Measurements from ENCODE around the gene KYNU. TPM values are rescaled to one million over a fixed set of nuclear protein-coding genes. Genes with fewer than 3 reads are reported as not detected.
"Not testable (repeated sequence)": the region's sequence is repeated elsewhere in the genome, so short reads cannot be mapped to it uniquely, and the experiment has no call there.

Gene KYNU
- total RNA-seq, 2 donors from 2014 or later, result 1.8 to 2.8 TPM

DNA sequence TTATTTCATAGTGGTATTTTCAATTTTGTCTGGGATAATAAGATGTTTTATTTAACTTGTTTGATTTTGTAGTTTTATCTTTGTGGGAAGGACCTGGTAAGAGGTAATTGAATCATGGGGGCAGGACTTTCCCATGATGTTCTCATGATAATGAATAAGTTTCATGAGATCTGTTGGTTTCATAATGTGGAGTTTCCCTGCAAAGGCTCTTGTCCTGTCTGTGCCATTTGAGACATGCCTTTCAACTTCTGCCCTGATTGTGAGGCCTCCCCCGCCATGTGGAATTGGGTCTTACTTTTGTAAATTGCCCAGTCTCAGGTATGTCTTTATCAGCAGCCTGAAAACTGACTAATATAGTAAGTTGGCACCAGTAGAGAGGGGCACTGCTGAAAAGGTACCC lies 174.0 kb downstream of the KYNU start:
- DNase-seq (no peak), ATAC-seq (no peak)
- H3K9me3 ChIP-seq (ENCODE audit: control insufficient read depth, low read length, poor library complexity, severe bottlenecking), result no peaks in the 10 kb centered on the region
- H3K27me3 Mint-ChIP-seq, result peaks cover 22% of the 10 kb centered on the region
- no peak overlapping the region for H3K27ac Mint-ChIP-seq
- H3K36me3 Mint-ChIP-seq (ENCODE audit: low read depth), result no peaks in the 10 kb centered on the region
- no peaks in the 10 kb centered on the region for H3K4me1 Mint-ChIP-seq
- no peak overlapping the region for H3K4me3 Mint-ChIP-seq

DNA sequence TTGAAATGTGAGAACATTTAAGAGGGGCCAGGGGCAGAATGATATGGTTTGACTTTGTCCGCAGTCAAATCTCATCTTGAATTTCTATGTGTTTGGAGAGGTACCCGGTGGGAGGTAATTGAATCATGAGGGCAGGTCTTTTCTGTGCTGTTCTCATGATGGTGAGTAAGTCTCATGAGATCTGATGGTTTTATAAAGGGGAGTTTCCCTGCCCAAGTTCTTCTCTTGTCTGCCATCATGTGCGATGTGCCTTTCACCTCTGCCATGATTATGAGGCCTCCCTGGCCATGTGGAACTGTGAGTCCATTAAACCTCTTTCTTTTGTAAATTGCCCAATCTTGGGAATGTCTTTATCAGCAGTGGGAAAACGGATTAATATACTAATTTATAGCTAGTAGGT lies 176.0 kb downstream of the KYNU start:
- not testable (repeated sequence) for DNase-seq; H3K9me3 ChIP-seq (ENCODE audit: control insufficient read depth, low read length, poor library complexity, severe bottlenecking); H3K4me3 Mint-ChIP-seq; H3K4me1 Mint-ChIP-seq; H3K36me3 Mint-ChIP-seq (ENCODE audit: low read depth); ATAC-seq; H3K27ac Mint-ChIP-seq
- H3K27me3 Mint-ChIP-seq, result peaks cover 17% of the 10 kb centered on the region

- DNase-seq (no peak), ATAC-seq (no peak)
- H3K9me3 ChIP-seq (ENCODE audit: control insufficient read depth, low read length, poor library complexity, severe bottlenecking), result no peaks in the 10 kb centered on the region
- H3K4me3 Mint-ChIP-seq, result no peak overlapping the region
- H3K27me3 Mint-ChIP-seq, result peaks cover 31% of the 10 kb centered on the region
- H3K4me1 Mint-ChIP-seq, result no peaks in the 10 kb centered on the region
- peaks cover 2% of the 10 kb centered on the region for H3K36me3 Mint-ChIP-seq (ENCODE audit: low read depth)
- H3K27ac Mint-ChIP-seq, result no peak overlapping the region
Observed at GRCh38 chr2:143056550-143056949, 179.1 kb downstream of the KYNU start.

GRCh38 chr2:143058851-143059250 lies 181.4 kb downstream of the KYNU start:
- H3K27me3 Mint-ChIP-seq, result peaks cover 15% of the 10 kb centered on the region

DNA sequence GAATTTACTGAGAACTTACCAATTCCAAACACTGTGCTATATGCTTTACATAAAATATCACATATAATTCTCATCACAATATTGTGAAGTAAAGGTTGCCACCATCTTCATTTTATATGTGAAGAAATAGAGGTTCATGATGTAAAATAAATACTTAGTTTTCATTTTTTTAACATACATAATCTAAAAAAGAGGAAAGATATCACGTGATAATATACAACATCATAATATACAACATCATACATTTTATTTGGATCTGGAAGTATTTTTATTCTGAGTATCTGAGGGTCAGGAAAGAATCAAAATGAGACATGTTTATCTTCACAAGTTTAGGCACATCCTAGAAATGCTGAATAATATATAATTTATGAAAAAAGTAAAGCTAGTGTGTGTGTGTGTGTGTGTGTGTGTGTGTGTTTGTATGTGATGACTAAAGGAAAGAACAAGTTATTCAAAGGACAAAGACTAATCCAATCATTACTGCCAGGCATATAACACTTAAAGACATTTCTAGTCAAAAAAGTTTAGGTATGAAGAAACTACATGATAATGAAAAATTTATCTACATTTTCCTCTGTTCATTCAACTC lies 186.2 kb downstream of the KYNU start:
- no peaks in the 10 kb centered on the region for H3K4me1 Mint-ChIP-seq
- DNase-seq (no peak), ATAC-seq (no peak)
- H3K9me3 ChIP-seq (ENCODE audit: control insufficient read depth, low read length, poor library complexity, severe bottlenecking), result no peaks in the 10 kb centered on the region
- H3K4me3 Mint-ChIP-seq, result no peak overlapping the region
- no peak overlapping the region for H3K27ac Mint-ChIP-seq
- peaks cover 15% of the 10 kb centered on the region for H3K27me3 Mint-ChIP-seq
- peaks cover 2% of the 10 kb centered on the region for H3K36me3 Mint-ChIP-seq (ENCODE audit: low read depth)

More at GRCh38 chr2:143058851-143059250, 181.4 kb downstream of the KYNU start:
- DNase-seq (no peak), ATAC-seq (no peak)
- Mint-ChIP-seq H3K4me3 (no peak overlapping the region), H3K36me3 (ENCODE audit: low read depth) (peaks cover 2% of the 10 kb centered on the region), H3K27ac (no peak overlapping the region), H3K4me1 (no peaks in the 10 kb centered on the region)
- no peaks in the 10 kb centered on the region for H3K9me3 ChIP-seq (ENCODE audit: control insufficient read depth, low read length, poor library complexity, severe bottlenecking)

GRCh38 chr2:143068094-143068493 lies 190.6 kb downstream of the KYNU start:
- H3K9me3 ChIP-seq (ENCODE audit: control insufficient read depth, low read length, poor library complexity, severe bottlenecking), result no peaks in the 10 kb centered on the region

GRCh38 chr2:143068509-143068908 lies 191.0 kb downstream of the KYNU start:
- Mint-ChIP-seq H3K36me3 (ENCODE audit: low read depth) (no peaks in the 10 kb centered on the region), H3K4me3 (no peak overlapping the region), H3K27me3 (no peaks in the 10 kb centered on the region), H3K27ac (no peak overlapping the region), H3K4me1 (no peaks in the 10 kb centered on the region)
- ATAC-seq (peak; percentile 75), DNase-seq (no peak)
- H3K9me3 ChIP-seq (ENCODE audit: control insufficient read depth, low read length, poor library complexity, severe bottlenecking), result no peaks in the 10 kb centered on the region

More at GRCh38 chr2:143068094-143068493, 190.6 kb downstream of the KYNU start:
- no peaks in the 10 kb centered on the region for H3K36me3 Mint-ChIP-seq (ENCODE audit: low read depth)
- peak overlapping the region; percentile 12 for H3K4me3 Mint-ChIP-seq
- ATAC-seq, result no peak
- no peak for DNase-seq
- no peaks in the 10 kb centered on the region for H3K4me1 Mint-ChIP-seq
- H3K27me3 Mint-ChIP-seq, result no peaks in the 10 kb centered on the region
- no peak overlapping the region for H3K27ac Mint-ChIP-seq

GRCh38 chr2:143070704-143071103 lies 193.2 kb downstream of the KYNU start:
- Mint-ChIP-seq H3K4me1 (no peaks in the 10 kb centered on the region), H3K36me3 (ENCODE audit: low read depth) (no peaks in the 10 kb centered on the region), H3K27ac (no peak overlapping the region), H3K27me3 (no peaks in the 10 kb centered on the region), H3K4me3 (no peak overlapping the region)
- no peak for ATAC-seq
- no peaks in the 10 kb centered on the region for H3K9me3 ChIP-seq (ENCODE audit: control insufficient read depth, low read length, poor library complexity, severe bottlenecking)
- no peak for DNase-seq

- no peak for ATAC-seq
- no peak overlapping the region for H3K27ac Mint-ChIP-seq
Observed at GRCh38 chr2:143071185-143071876, 193.9 kb downstream of the KYNU start.

DNA sequence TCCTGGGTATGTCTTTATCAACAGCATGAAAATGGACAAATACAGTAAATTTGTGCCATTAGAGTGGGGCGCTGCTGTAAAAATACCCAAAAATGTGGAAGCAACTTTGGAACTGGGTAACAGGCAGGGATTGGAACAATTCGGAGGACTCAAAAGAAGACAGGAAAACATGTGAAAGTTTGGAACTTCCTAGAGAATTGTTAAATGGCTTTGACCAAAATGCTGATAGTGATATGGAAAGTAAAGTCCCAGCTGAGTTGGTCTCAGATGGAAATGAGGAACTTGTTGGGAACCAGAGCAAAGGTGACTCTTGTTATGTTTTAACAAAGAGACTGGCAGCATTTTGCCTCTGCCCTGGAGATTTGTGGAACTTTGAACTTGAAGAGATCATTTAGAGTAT lies 197.4 kb downstream of the KYNU start:
- H3K36me3 Mint-ChIP-seq (ENCODE audit: low read depth); H3K27me3 Mint-ChIP-seq; DNase-seq; H3K27ac Mint-ChIP-seq; ATAC-seq; H3K4me3 Mint-ChIP-seq; H3K9me3 ChIP-seq (ENCODE audit: control insufficient read depth, low read length, poor library complexity, severe bottlenecking); H3K4me1 Mint-ChIP-seq: not testable (repeated sequence)

More at GRCh38 chr2:143071185-143071876, 193.9 kb downstream of the KYNU start:
- H3K36me3 Mint-ChIP-seq (ENCODE audit: low read depth), result no peaks in the 10 kb centered on the region
- DNase-seq, result no peak
- H3K4me1 Mint-ChIP-seq, result no peaks in the 10 kb centered on the region
- no peaks in the 10 kb centered on the region for H3K27me3 Mint-ChIP-seq
- H3K4me3 Mint-ChIP-seq, result no peak overlapping the region
- no peaks in the 10 kb centered on the region for H3K9me3 ChIP-seq (ENCODE audit: control insufficient read depth, low read length, poor library complexity, severe bottlenecking)

DNA sequence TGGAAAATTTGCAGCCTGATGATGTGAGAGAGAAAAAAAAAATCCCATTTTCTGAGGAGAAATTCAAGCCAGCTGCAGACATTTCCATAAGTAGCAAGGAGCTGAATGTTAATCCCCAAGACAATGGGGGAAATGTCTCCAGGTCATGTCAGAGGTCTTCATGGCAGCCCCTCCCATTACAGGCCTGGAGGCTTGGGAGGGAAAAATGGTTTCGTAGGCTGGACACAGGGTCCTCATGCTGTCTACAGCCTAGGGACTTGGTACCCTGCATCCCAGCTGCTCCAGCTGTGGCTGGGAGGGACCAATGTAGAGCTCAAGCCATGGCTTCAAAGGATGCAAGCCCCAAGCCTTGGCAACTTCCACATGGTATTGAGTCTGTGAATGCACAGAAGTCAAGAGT lies 198.2 kb downstream of the KYNU start:
- no peaks in the 10 kb centered on the region for H3K36me3 Mint-ChIP-seq (ENCODE audit: low read depth)
- no peaks in the 10 kb centered on the region for H3K27me3 Mint-ChIP-seq
- no peak overlapping the region for H3K4me3 Mint-ChIP-seq
- H3K4me1 Mint-ChIP-seq, result no peaks in the 10 kb centered on the region
- no peak for ATAC-seq
- no peak overlapping the region for H3K27ac Mint-ChIP-seq
- no peaks in the 10 kb centered on the region for H3K9me3 ChIP-seq (ENCODE audit: control insufficient read depth, low read length, poor library complexity, severe bottlenecking)
- no peak for DNase-seq

DNA sequence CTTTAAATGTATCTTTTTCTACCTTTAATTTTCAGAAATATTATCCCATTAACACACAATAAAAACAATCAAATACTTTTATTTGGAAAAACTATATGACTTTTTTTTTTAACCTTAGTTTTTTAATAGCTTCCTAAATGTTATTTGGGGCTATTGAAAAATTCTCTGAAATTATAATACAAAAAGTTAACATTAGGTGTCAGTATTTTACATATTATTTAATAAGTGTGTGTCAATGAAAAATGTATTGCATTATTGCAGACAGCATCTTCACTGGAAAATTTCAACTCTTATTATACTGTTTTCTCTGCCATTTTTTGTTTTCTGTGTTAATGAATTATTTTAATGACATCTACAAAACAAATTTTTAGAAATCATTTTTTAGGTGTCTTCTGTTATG lies 200.6 kb downstream of the KYNU start:
- Mint-ChIP-seq H3K36me3 (ENCODE audit: low read depth) (no peaks in the 10 kb centered on the region), H3K4me3 (no peak overlapping the region), H3K4me1 (no peaks in the 10 kb centered on the region), H3K27me3 (no peaks in the 10 kb centered on the region), H3K27ac (no peak overlapping the region)
- no peak for ATAC-seq
- DNase-seq, result no peak
- H3K9me3 ChIP-seq (ENCODE audit: control insufficient read depth, low read length, poor library complexity, severe bottlenecking), result no peaks in the 10 kb centered on the region

DNA sequence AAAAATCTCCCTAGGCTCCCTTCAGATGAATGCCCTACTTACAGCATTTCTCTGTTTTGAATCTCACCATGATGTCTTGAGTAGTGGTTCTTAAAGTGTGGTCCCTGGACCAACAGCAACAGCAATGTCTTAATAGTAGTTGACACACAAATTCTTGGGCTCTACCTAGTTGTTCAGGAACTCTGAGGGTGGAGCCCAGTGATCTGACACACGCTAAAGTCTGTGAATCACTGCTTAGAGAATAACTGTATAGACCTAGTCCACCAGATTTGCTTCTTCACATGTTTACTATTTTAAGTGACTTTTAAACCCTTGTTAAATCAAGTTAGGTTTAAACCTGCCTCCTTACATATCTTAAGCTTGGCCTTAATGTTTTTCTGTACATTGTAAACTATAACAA lies 204.2 kb downstream of the KYNU start:
- H3K36me3 Mint-ChIP-seq (ENCODE audit: low read depth), result no peaks in the 10 kb centered on the region
- DNase-seq (no peak), ATAC-seq (no peak)
- peaks cover 14% of the 10 kb centered on the region for H3K4me1 Mint-ChIP-seq
- no peak overlapping the region for H3K27ac Mint-ChIP-seq
- H3K4me3 Mint-ChIP-seq, result no peak overlapping the region
- H3K27me3 Mint-ChIP-seq, result no peaks in the 10 kb centered on the region
- H3K9me3 ChIP-seq (ENCODE audit: control insufficient read depth, low read length, poor library complexity, severe bottlenecking), result no peaks in the 10 kb centered on the region

GRCh38 chr2:143083636-143084035 lies 206.2 kb downstream of the KYNU start:
- H3K36me3 Mint-ChIP-seq (ENCODE audit: low read depth), result no peaks in the 10 kb centered on the region
- DNase-seq, result no peak
- H3K9me3 ChIP-seq (ENCODE audit: control insufficient read depth, low read length, poor library complexity, severe bottlenecking), result no peaks in the 10 kb centered on the region
- peaks cover 14% of the 10 kb centered on the region for H3K4me1 Mint-ChIP-seq
- H3K4me3 Mint-ChIP-seq, result no peak overlapping the region
- no peaks in the 10 kb centered on the region for H3K27me3 Mint-ChIP-seq
- H3K27ac Mint-ChIP-seq, result no peak overlapping the region
- peak; percentile 42 for ATAC-seq

Measured in T-helper 17 cell (primary cell).